ENCODE results near the gene POU5F1. TPM values are rescaled to one million over a fixed set of nuclear protein-coding genes. Genes with fewer than 3 reads are reported as not detected.

Gene POU5F1
- total RNA-seq, 4 donors from 2014 or later: 1.2 to 9.8 TPM; not detected in 2

- Histone ChIP-seq H3K27ac (peak overlapping the region; percentile 22 to 79 (median 69)), H3K4me3 (peak overlapping the region in 2 of 4 donors; percentile 10 to 33), H3K9me3 (no peaks in the 10 kb centered on the region), H3K36me3 (no peaks in the 10 kb centered on the region), H3K27me3 (no peaks in the 10 kb centered on the region), H3K4me1 (peaks cover 0 to 40% (median 15%) of the 10 kb centered on the region in 4 donors)
- no peak for DNase-seq (ENCODE audit: low spot score in 2 of 2)
- WGBS, 2 donors: 61 to 63% methylated on average over 9 of the region's 9 CpGs
- no peak for TF ChIP-seq EP300 (IDR thresholded peaks at IDR 0.05)
Observed at GRCh38 chr6:31114970-31115849, 55.3 kb downstream of the POU5F1 start.

GRCh38 chr6:31114541-31114878 is 56.0 kb downstream of the POU5F1 start, which contains the start of gene PSORS1C1:
TSS of gene PSORS1C1 (plus strand) at chr6:31114800. CDS start at chr6:31129633, 14,833 bp downstream.
- DNase-seq (ENCODE audit: low spot score in 2 of 2): peak; percentile 33 to 66
- Histone ChIP-seq H3K27ac (peak within 1 kb of the TSS; percentile 22 to 79 (median 69)), H3K4me3 (peak within 1 kb of the TSS in 2 of 4 donors; percentile 10 to 33), H3K36me3 (no peaks in the 10 kb centered on the region), H3K27me3 (no peaks in the 10 kb centered on the region), H3K9me3 (no peaks in the 10 kb centered on the region), H3K4me1 (peaks cover 0 to 40% (median 15%) of the 10 kb centered on the region in 4 donors)
- 16 to 23% methylated on average over 3 of the region's 3 CpGs for WGBS, 2 donors
- TF ChIP-seq, protein P1, sequence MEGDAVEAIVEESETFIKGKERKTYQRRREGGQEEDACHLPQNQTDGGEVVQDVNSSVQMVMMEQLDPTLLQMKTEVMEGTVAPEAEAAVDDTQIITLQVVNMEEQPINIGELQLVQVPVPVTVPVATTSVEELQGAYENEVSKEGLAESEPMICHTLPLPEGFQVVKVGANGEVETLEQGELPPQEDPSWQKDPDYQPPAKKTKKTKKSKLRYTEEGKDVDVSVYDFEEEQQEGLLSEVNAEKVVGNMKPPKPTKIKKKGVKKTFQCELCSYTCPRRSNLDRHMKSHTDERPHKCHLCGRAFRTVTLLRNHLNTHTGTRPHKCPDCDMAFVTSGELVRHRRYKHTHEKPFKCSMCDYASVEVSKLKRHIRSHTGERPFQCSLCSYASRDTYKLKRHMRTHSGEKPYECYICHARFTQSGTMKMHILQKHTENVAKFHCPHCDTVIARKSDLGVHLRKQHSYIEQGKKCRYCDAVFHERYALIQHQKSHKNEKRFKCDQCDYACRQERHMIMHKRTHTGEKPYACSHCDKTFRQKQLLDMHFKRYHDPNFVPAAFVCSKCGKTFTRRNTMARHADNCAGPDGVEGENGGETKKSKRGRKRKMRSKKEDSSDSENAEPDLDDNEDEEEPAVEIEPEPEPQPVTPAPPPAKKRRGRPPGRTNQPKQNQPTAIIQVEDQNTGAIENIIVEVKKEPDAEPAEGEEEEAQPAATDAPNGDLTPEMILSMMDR (IDR thresholded peaks at IDR 0.05): no peak
- TF ChIP-seq EP300 (IDR thresholded peaks at IDR 0.05): peak in 1 of 2 donors; percentile 47

Small RNA genes lying within 50 kb of the gene (small RNA-seq; reads per million reads assigned to genes)
- gene POLR2LP1: not detected

Other genes with a start within 250 kb of the POU5F1 start
- gene SFTA2, start 238.5 kb downstream of the POU5F1 start, total RNA-seq: not detected
- gene MUCL3, start 229.7 kb downstream of the POU5F1 start, total RNA-seq: under 1 TPM in 1 of 4 donors, not detected in 3; under 0.01 TPM
- gene MUC21, start 187.0 kb downstream of the POU5F1 start, total RNA-seq: not detected
- gene MUC22, start 160.2 kb downstream of the POU5F1 start, total RNA-seq: not detected
- gene C6orf15, start 58.1 kb downstream of the POU5F1 start, total RNA-seq: not detected
- 1 to 10 TPM in 3 of 4 donors, under 1 TPM in 1; 0.42 to 8.5 (median 2.2) TPM for gene PSORS1C1, start 55.9 kb downstream of the POU5F1 start, total RNA-seq
- gene CDSN, start 50.2 kb downstream of the POU5F1 start, total RNA-seq: not detected
- gene PSORS1C2, start 31.6 kb downstream of the POU5F1 start, total RNA-seq: not detected
- gene CCHCR1, start 12.9 kb downstream of the POU5F1 start, total RNA-seq: 10 to 100 TPM; 13.8 to 25.1 (median 18.7) TPM
- 1 to 10 TPM; 1.2 to 4.6 (median 4.0) TPM for gene TCF19, start 12.1 kb downstream of the POU5F1 start, total RNA-seq
- gene HLA-C, start 101.4 kb upstream of the POU5F1 start, total RNA-seq: 100 to 1,000 TPM; 148 to 482 (median 409) TPM
- gene HLA-B, start 186.5 kb upstream of the POU5F1 start, total RNA-seq: 100 to 1,000 TPM; 570 to 933 (median 787) TPM
- 10 to 100 TPM; 15.9 to 28.3 (median 23.7) TPM for gene MICA, start 232.9 kb upstream of the POU5F1 start, total RNA-seq

All from tibial nerve (tissue), 4 donors.